Thyroid gland (tissue), 4 donors: ENCODE results near the gene MEX3D. TPM values are rescaled to one million over a fixed set of nuclear protein-coding genes. Genes with fewer than 3 reads are reported as not detected.
"Not testable (repeated sequence)": the region's sequence is repeated elsewhere in the genome, so short reads cannot be mapped to it uniquely, and the experiment has no call there.

Experiments
- DNase-seq, 2 donors: peaks; one replicate each; pipeline ENCODE4 v3.0.0-alpha.2; 2019
- H3K27ac ChIP-seq, 3 donors: fragments of 200-600 bp; sonication (generic); 1 replicate in 2 of 3; 2 replicates in 1 of 3; pipeline ENCODE4 v1.5.1; 2016 to 2019; ENCODE audit warnings: mild to moderate bottlenecking in 1 of 3, moderate library complexity in 1 of 3
- H3K27me3 ChIP-seq: fragments of 200-600 bp; sonication (generic); one replicate; pipeline ENCODE4 v1.5.1; 2019
- H3K36me3 ChIP-seq, 2 donors: fragments of 200-600 bp; sonication (generic); one replicate each; pipeline ENCODE4 v1.5.1; 2016 to 2019
- H3K4me1 ChIP-seq, 2 donors: fragments of 200-600 bp; sonication (generic); one replicate each; pipeline ENCODE4 v1.5.1; 2017 to 2019
- H3K4me3 ChIP-seq, 3 donors: fragments of 200-600 bp; sonication (generic); replicated peaks in 1 of 3; 1 replicate in 2 of 3; 2 replicates in 1 of 3; pipeline ENCODE4 v1.5.1; 2016; ENCODE audit warnings: mild to moderate bottlenecking in 1 of 3
- H3K9me3 ChIP-seq: fragments of 200-600 bp; sonication (generic); one replicate; pipeline ENCODE4 v1.5.1; 2017
- POLR2A ChIP-seq, 2 donors: fragments of 450-650 bp; IDR thresholded peaks; one replicate each; pipeline ENCODE4 v1.6.1; 2017; ENCODE audit warnings: antibody characterized with exemption in 2 of 2, mild to moderate bottlenecking in 2 of 2, moderate library complexity in 1 of 2
- WGBS, 2 donors: methylation state at CpG; one replicate each; pipeline ENCODE4 v1.1.5; 2017; 5-methylcytosine and 5-hydroxymethylcytosine counted together
- intact Hi-C: fragments of 100-400 bp; cut with DNase I; formaldehyde crosslinking; loops from one replicate; pipeline ENCODE4 v1.15.1; 2023
- total RNA-seq, 4 donors: library from RNA; depleted of rRNA; stranded (reverse); fragments of >200 nt; gene quantifications; one replicate each; pipeline ENCODE4 v1.2.3, GENCODE V29; 2016
- TF ChIP-seq, protein P1 (sequence below), 6 experiments: fragments of 200-600 bp in 3 of 6; fragments of 450-650 bp in 3 of 6; sonication (generic) in 3 of 6; IDR thresholded peaks; one replicate each; pipeline ENCODE4 v1.5.1; 2016 to 2019; ENCODE audit warnings: antibody characterized with exemption in 6 of 6, mild to moderate bottlenecking in 2 of 6, inconsistent platforms in 1 of 6, moderate library complexity in 1 of 6

Gene MEX3D
- total RNA-seq, 4 donors from 2014 or later = 18.4 to 31.8 (median 26.4) TPM

DNA sequence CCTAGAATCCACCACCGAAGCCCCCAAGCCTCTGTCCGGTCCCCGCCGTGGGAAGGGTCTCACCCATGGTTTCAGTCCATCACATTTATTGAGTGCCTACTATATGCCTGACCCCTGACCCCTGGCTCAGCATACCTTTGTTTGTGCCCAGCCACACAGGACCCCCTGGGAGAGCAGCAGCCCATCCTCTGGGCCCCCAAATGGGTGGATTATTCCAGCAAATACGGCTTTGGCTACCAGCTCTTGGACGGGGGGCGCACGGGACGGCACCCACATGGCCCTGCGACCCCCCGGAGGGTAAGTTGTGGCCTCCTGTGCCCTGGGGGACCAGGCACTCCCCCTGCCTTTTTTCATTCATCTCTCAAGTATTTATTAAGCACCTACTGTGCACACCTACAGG lies 36.5 kb downstream of the MEX3D start:
- Histone ChIP-seq H3K36me3 (no peaks in the 10 kb centered on the region), H3K9me3 (no peaks in the 10 kb centered on the region), H3K27me3 (no peaks in the 10 kb centered on the region), H3K27ac (no peak overlapping the region), H3K4me3 (no peak overlapping the region), H3K4me1 (no peaks in the 10 kb centered on the region)
- TF ChIP-seq, protein P1, sequence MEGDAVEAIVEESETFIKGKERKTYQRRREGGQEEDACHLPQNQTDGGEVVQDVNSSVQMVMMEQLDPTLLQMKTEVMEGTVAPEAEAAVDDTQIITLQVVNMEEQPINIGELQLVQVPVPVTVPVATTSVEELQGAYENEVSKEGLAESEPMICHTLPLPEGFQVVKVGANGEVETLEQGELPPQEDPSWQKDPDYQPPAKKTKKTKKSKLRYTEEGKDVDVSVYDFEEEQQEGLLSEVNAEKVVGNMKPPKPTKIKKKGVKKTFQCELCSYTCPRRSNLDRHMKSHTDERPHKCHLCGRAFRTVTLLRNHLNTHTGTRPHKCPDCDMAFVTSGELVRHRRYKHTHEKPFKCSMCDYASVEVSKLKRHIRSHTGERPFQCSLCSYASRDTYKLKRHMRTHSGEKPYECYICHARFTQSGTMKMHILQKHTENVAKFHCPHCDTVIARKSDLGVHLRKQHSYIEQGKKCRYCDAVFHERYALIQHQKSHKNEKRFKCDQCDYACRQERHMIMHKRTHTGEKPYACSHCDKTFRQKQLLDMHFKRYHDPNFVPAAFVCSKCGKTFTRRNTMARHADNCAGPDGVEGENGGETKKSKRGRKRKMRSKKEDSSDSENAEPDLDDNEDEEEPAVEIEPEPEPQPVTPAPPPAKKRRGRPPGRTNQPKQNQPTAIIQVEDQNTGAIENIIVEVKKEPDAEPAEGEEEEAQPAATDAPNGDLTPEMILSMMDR (IDR thresholded peaks at IDR 0.05) = no peak
- no peak for TF ChIP-seq POLR2A (IDR thresholded peaks at IDR 0.05)
- WGBS, 2 donors = 85 to 89% methylated on average over 11 of the region's 11 CpGs
- no peak for DNase-seq
- intact Hi-C loops = no loop called here

DNA sequence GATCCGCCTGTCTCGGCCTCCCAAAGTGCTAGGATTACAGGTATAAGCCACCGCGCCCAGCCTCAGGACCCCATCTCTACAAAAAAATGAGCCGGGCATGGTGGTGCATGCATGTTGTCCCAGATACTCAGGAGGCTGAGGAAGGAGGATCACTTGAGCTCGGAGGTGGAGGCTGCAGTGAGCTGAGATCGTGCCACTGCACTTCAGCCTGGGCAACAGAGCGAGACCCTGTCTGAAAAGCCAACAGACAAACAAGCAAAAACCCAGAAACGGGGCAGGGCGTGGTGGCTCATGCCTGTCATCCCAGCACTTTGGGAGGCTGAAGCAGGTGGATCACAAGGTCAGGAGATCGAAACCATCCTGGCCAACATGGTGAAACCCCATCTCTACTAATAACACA lies 37.3 kb downstream of the MEX3D start:
- DNase-seq, H3K9me3 ChIP-seq, H3K27ac ChIP-seq, H3K36me3 ChIP-seq, intact Hi-C loops, H3K4me3 ChIP-seq, H3K27me3 ChIP-seq, H3K4me1 ChIP-seq: not testable (repeated sequence)
- WGBS, 2 donors = 90% methylated on average over 11 of the region's 11 CpGs

DNA sequence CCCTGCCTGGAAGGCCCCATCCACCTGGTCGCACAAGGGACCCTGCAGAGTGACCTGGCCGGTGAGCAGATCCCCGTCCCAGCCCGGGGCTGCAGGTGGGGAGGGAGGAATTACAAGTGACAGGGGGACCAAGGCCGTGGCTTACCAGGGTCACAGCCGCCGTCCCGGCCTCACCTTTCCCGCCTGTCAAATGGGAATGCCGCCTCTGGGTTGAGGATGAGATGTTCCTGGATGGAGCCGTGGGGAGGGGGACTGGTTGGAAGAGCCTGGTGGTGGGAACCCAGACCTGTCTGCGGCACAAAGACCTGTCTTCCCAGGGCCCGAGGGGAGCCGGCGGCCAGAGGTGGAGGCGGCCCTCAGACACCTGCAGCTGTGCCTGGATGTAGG lies 38.7 kb downstream of the MEX3D start:
- intact Hi-C loops = loop anchor here (10.0 kb wide), 1 partner anchor 245 kb away; the partner anchor contains the start of gene EFNA2
- Histone ChIP-seq H3K36me3 (no peaks in the 10 kb centered on the region), H3K27ac (no peak overlapping the region), H3K4me3 (no peak overlapping the region), H3K9me3 (no peaks in the 10 kb centered on the region), H3K4me1 (no peaks in the 10 kb centered on the region), H3K27me3 (no peaks in the 10 kb centered on the region)
- TF ChIP-seq, protein P1 (IDR thresholded peaks at IDR 0.05) = no peak
- TF ChIP-seq POLR2A (IDR thresholded peaks at IDR 0.05) = no peak
- WGBS, 2 donors = 77% methylated on average over 16 of the region's 16 CpGs; no CpG with 5 or more reads in 1 of the 2 donors
- no peak for DNase-seq

DNA sequence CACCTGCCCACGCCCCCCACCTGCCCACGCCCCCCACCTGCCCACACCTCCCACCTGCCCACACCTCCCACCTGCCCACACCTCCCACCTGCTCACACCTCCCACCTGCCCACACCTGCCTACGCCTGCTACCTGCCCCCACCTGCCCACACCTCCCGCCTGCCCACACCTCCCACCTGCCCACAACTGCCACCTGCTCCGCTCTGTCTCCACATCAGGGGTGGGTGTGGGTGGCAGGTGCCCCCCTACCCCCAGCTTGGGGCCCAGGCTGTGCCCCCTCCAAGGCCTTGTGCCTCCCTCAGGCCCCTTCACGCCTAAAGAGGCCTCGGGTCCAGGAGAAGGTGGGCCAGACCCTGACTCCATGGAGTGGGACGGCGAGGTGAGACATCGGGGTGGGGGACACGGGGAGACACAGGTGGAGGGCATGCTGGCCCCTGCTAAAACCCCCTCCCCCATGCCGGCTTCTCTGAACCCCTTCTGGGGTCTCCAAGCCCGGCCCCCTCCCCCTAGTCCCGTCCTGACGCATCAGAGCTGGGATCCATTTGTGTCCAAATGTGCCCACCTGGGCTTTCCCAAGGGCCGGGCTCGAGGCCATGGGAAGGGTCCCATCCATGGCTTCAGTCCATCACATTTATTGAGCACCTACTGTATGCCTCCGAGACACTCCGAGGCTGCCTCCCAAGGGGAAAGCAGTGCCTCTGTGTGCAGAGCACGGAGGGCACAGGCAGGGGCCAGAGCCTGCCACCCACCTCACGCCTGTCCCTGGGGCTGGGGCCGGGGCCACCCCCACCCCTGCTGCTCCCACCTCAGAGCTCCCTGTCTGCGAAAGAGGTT lies 39.3 kb downstream of the MEX3D start:
- intact Hi-C loops = loop anchor here (10.0 kb wide), 1 partner anchor 244 kb away; the partner anchor contains the start of gene EFNA2
- TF ChIP-seq POLR2A (IDR thresholded peaks at IDR 0.05) = no peak
- TF ChIP-seq, protein P1 (IDR thresholded peaks at IDR 0.05) = no peak
- H3K4me3 ChIP-seq = no peak overlapping the region
- no peaks in the 10 kb centered on the region for H3K36me3 ChIP-seq
- no peaks in the 10 kb centered on the region for H3K9me3 ChIP-seq
- no peak overlapping the region for H3K27ac ChIP-seq
- peaks cover 0 to 5% of the 10 kb centered on the region in 2 donors for H3K4me1 ChIP-seq
- no peaks in the 10 kb centered on the region for H3K27me3 ChIP-seq
- 83 to 87% methylated on average over 11 to 15 of the region's 23 CpGs for WGBS, 2 donors
- no peak for DNase-seq

DNA sequence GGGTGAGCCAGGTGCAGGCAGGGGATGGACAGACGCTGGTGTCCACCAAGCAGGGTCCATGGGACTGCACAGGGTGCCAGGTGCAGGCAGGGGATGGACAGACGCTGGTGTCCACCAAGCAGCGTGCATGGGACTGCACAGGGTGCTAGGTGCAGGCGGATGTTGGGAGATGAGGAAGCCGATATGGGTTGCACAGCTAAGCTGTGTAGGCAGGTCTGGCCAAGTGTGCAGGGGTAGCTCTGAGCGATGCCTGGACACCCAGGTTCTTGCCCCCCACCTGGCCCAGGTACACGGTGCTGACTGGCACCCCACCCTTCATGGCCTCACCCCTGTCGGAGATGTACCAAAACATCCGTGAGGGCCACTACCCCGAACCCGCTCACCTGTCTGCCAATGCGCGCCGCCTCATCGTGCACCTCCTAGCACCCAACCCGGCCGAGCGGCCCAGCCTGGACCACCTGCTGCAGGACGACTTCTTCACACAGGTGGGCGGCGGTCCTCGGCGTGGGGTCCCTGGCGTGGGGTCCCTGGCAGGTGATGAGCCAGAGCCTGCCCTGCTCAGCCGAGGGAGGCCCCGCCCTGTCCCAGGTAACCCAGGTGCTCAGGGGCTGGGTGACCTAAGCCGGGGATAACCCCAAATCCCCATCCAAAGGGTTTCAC lies 40.3 kb downstream of the MEX3D start:
- Histone ChIP-seq H3K27me3 (peaks cover 7% of the 10 kb centered on the region), H3K4me3 (no peak overlapping the region), H3K27ac (no peak overlapping the region), H3K9me3 (no peaks in the 10 kb centered on the region), H3K36me3 (no peaks in the 10 kb centered on the region), H3K4me1 (peaks cover 0 to 7% of the 10 kb centered on the region in 2 donors)
- intact Hi-C loops = loop anchor here (10.0 kb wide), 1 partner anchor 243 kb away; the partner anchor contains the start of gene EFNA2
- 75 to 81% methylated on average over 16 to 25 of the region's 27 CpGs for WGBS, 2 donors
- DNase-seq = no peak
- TF ChIP-seq, protein P1 (IDR thresholded peaks at IDR 0.05) = no peak
- no peak for TF ChIP-seq POLR2A (IDR thresholded peaks at IDR 0.05)
